ENCODE results near the gene FAM174C.

Gene FAM174C

GRCh38 chr19:1309977-1310852 is 34.9 kb downstream of the FAM174C start:
- H3K36me3 ChIP-seq (ENCODE audit: control insufficient read depth, insufficient read depth, low read length) = no peaks in the 10 kb centered on the region
- no peaks in the 10 kb centered on the region for H3K4me1 ChIP-seq
- no peak overlapping the region for H3K27ac ChIP-seq
- TF ChIP-seq CTCF (IDR thresholded peaks at IDR 0.05) = no peak
- H3K9me3 ChIP-seq (ENCODE audit: control insufficient read depth, low read length) = no peaks in the 10 kb centered on the region
- H2AFZ ChIP-seq = no peak overlapping the region
- H3K9ac ChIP-seq = no peak overlapping the region
- no peak overlapping the region for H3K4me2 ChIP-seq (ENCODE audit: low read length)
- H3K79me2 ChIP-seq = no peaks in the 10 kb centered on the region
- H3K4me3 ChIP-seq (ENCODE audit: low read depth, low read length) = no peak overlapping the region
- H3K27me3 ChIP-seq (ENCODE audit: control insufficient read depth, insufficient read depth, low read length) = no peaks in the 10 kb centered on the region

GRCh38 chr19:1310853-1311180 is 35.5 kb downstream of the FAM174C start:
- Histone ChIP-seq H3K79me2 (no peaks in the 10 kb centered on the region), H3K27me3 (ENCODE audit: control insufficient read depth, insufficient read depth, low read length) (no peaks in the 10 kb centered on the region), H3K4me1 (no peaks in the 10 kb centered on the region), H3K4me2 (ENCODE audit: low read length) (no peak overlapping the region), H3K27ac (no peak overlapping the region), H2AFZ (no peak overlapping the region), H3K9ac (no peak overlapping the region), H3K4me3 (ENCODE audit: low read depth, low read length) (no peak overlapping the region), H3K9me3 (ENCODE audit: control insufficient read depth, low read length) (no peaks in the 10 kb centered on the region), H3K36me3 (ENCODE audit: control insufficient read depth, insufficient read depth, low read length) (no peaks in the 10 kb centered on the region)
- no peak for TF ChIP-seq CTCF (IDR thresholded peaks at IDR 0.05)

GRCh38 chr19:1311543-1312091 is 36.3 kb downstream of the FAM174C start:
- H3K4me1 ChIP-seq = no peaks in the 10 kb centered on the region
- no peak overlapping the region for H3K4me2 ChIP-seq (ENCODE audit: low read length)
- H3K9ac ChIP-seq = no peak overlapping the region
- no peak overlapping the region for H2AFZ ChIP-seq
- no peak for TF ChIP-seq CTCF (IDR thresholded peaks at IDR 0.05)
- no peak overlapping the region for H3K27ac ChIP-seq
- no peaks in the 10 kb centered on the region for H3K9me3 ChIP-seq (ENCODE audit: control insufficient read depth, low read length)
- H3K36me3 ChIP-seq (ENCODE audit: control insufficient read depth, insufficient read depth, low read length) = no peaks in the 10 kb centered on the region
- H3K79me2 ChIP-seq = no peaks in the 10 kb centered on the region
- no peaks in the 10 kb centered on the region for H3K27me3 ChIP-seq (ENCODE audit: control insufficient read depth, insufficient read depth, low read length)
- H3K4me3 ChIP-seq (ENCODE audit: low read depth, low read length) = no peak overlapping the region

GRCh38 chr19:1312767-1313694 is 37.7 kb downstream of the FAM174C start:
- no peak for TF ChIP-seq CTCF (IDR thresholded peaks at IDR 0.05)
- H3K27ac ChIP-seq = no peak overlapping the region
- H3K79me2 ChIP-seq = no peaks in the 10 kb centered on the region
- H3K9me3 ChIP-seq (ENCODE audit: control insufficient read depth, low read length) = no peaks in the 10 kb centered on the region
- H2AFZ ChIP-seq = no peak overlapping the region
- no peak overlapping the region for H3K9ac ChIP-seq
- H3K4me1 ChIP-seq = no peaks in the 10 kb centered on the region
- no peak overlapping the region for H3K4me3 ChIP-seq (ENCODE audit: low read depth, low read length)
- no peaks in the 10 kb centered on the region for H3K27me3 ChIP-seq (ENCODE audit: control insufficient read depth, insufficient read depth, low read length)
- H3K36me3 ChIP-seq (ENCODE audit: control insufficient read depth, insufficient read depth, low read length) = no peaks in the 10 kb centered on the region
- no peak overlapping the region for H3K4me2 ChIP-seq (ENCODE audit: low read length)
